CD4-positive, alpha-beta T cell (primary cell): ENCODE measurements around the gene ESRRG. TPM values are rescaled to one million over a fixed set of nuclear protein-coding genes. Genes with fewer than 3 reads are reported as not detected.

Source experiments
- ATAC-seq: fragments of 200-7000 bp; cut with Tn5 transposase; one replicate; pipeline ENCODE4 v1.10.0; 2022; ENCODE audit warnings: mild to moderate bottlenecking; ENCODE audit not compliant: poor library complexity
- CTCF ChIA-PET: fragments of 350-600 bp; sonication (Branson Sonifier 250); formaldehyde crosslinking; loops from one replicate; lab custom pipeline; 2021; ENCODE audit warnings: antibody characterized with exemption, inconsistent platforms; lab: Charles Lee
- POLR2A ChIA-PET: fragments of 350-600 bp; sonication (Branson Sonifier 250); formaldehyde crosslinking; loops from one replicate; lab custom pipeline; 2021; ENCODE audit warnings: antibody characterized with exemption, inconsistent platforms; lab: Charles Lee
- DNase-seq, 14 experiments: peaks; one replicate each; pipeline ENCODE4 v3.0.0-alpha.2; 2013 to 2020; ENCODE audit warnings: mixed read lengths in 2 of 14
- H3K27ac ChIP-seq, 2 donors: one replicate each; pipeline versions ENCODE4 v1.5.1 to v1.7.0; 2013; ENCODE audit warnings: low read length in 2 of 2, low read depth in 1 of 2, mild to moderate bottlenecking in 1 of 2
- H3K27me3 ChIP-seq, 2 experiments: 1 replicate in 1 of 2; 2 replicates in 1 of 2; pipeline versions ENCODE4 v1.6.1 to v1.7.0; 2013; ENCODE audit warnings: low read length in 2 of 2, control low read depth in 1 of 2, mild to moderate bottlenecking in 1 of 2, moderate library complexity in 1 of 2; ENCODE audit not compliant: insufficient read depth in 2 of 2, control insufficient read depth in 1 of 2
- H3K36me3 ChIP-seq: one replicate; pipeline ENCODE4 v1.6.1; 2013; ENCODE audit warnings: low read length, control low read depth; ENCODE audit not compliant: insufficient read depth
- H3K4me1 ChIP-seq: one replicate; pipeline ENCODE4 v1.6.1; 2013; ENCODE audit warnings: low read length, control low read depth; ENCODE audit not compliant: insufficient read depth
- H3K4me3 ChIP-seq: one replicate; pipeline ENCODE4 v1.5.1; 2013; ENCODE audit warnings: mild to moderate bottlenecking, low read length, moderate library complexity
- H3K9me3 ChIP-seq, 2 experiments: 1 replicate in 1 of 2; 2 replicates in 1 of 2; pipeline versions ENCODE4 v1.6.1 to v1.7.0; 2013; ENCODE audit warnings: low read length in 2 of 2, mild to moderate bottlenecking in 2 of 2, control low read depth in 1 of 2, moderate library complexity in 1 of 2; ENCODE audit not compliant: control insufficient read depth in 1 of 2, insufficient read depth in 1 of 2
- H3K27ac Mint-ChIP-seq: one replicate; pipeline ENCODE4 v1.8.0; 2020; ENCODE audit warnings: mixed read lengths
- H3K27me3 Mint-ChIP-seq: one replicate; pipeline ENCODE4 v1.8.0; 2021; ENCODE audit warnings: mixed read lengths
- H3K36me3 Mint-ChIP-seq: one replicate; pipeline ENCODE4 v1.8.0; 2021; ENCODE audit warnings: low read depth, mixed read lengths
- H3K4me1 Mint-ChIP-seq: one replicate; pipeline ENCODE4 v1.8.0; 2021; ENCODE audit warnings: low read depth, mixed read lengths
- H3K4me3 Mint-ChIP-seq: one replicate; pipeline ENCODE4 v1.8.0; 2020; ENCODE audit warnings: mild to moderate bottlenecking, mixed read lengths
- H3K9me3 Mint-ChIP-seq: one replicate; pipeline ENCODE4 v1.8.0; 2020; ENCODE audit warnings: mixed read lengths
- intact Hi-C, 2 experiments: fragments of 100-400 bp; cut with DNase I in 1 of 2; cut with micrococcal nuclease in 1 of 2; formaldehyde crosslinking; loops; one replicate each; pipeline versions ENCODE4 v1.15.1 to v1.9.0; 2023 to 2025; cut with DNase I, micrococcal nuclease
- total RNA-seq, 174 experiments: library from RNA in 2 of 174; stranded (reverse) in 2 of 174; gene quantifications; one replicate each; pipeline ENCODE4 v1.2.3 and lab custom pipeline; 2021 to 2026
- TF ChIP-seq, protein P1 (sequence below): fragments of 200-600 bp; IDR thresholded peaks from one replicate; pipeline ENCODE4 v1.8.0; 2022; ENCODE audit warnings: antibody characterized with exemption, mild to moderate bottlenecking

The ESRRG gene
- total RNA-seq, 2 experiments from 2014 or later, result not detected

DNA sequence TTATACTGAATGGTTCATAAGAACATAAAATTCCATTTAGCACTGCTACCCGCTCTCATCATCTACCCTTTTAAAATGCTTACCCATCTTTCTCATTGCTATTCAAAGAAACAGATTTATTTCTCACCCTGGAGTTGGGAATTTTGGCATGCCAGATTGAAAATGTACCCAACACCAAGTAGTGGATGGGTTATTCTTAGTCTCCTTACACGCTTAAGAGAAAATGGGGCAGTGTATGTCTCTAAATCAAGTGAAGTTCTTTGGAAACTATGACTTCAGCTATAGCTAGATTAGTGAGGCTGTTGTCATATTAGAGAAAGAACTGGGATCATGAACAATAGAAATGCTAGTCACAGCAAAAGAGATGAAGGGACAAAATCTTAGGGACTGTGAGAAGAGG lies 27.7 kb upstream of the ESRRG start:
- no peak for DNase-seq
- H3K4me3 Mint-ChIP-seq, result no peak overlapping the region
- no peaks in the 10 kb centered on the region for H3K36me3 Mint-ChIP-seq
- H3K27ac Mint-ChIP-seq, result no peak overlapping the region
- H3K9me3 Mint-ChIP-seq, result no peaks in the 10 kb centered on the region
- intact Hi-C loops, result no loop called here
- no peak overlapping the region for H3K4me3 ChIP-seq
- H3K9me3 ChIP-seq, result no peaks in the 10 kb centered on the region
- CTCF ChIA-PET, result no interaction called here
- TF ChIP-seq, protein P1, sequence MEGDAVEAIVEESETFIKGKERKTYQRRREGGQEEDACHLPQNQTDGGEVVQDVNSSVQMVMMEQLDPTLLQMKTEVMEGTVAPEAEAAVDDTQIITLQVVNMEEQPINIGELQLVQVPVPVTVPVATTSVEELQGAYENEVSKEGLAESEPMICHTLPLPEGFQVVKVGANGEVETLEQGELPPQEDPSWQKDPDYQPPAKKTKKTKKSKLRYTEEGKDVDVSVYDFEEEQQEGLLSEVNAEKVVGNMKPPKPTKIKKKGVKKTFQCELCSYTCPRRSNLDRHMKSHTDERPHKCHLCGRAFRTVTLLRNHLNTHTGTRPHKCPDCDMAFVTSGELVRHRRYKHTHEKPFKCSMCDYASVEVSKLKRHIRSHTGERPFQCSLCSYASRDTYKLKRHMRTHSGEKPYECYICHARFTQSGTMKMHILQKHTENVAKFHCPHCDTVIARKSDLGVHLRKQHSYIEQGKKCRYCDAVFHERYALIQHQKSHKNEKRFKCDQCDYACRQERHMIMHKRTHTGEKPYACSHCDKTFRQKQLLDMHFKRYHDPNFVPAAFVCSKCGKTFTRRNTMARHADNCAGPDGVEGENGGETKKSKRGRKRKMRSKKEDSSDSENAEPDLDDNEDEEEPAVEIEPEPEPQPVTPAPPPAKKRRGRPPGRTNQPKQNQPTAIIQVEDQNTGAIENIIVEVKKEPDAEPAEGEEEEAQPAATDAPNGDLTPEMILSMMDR, result no peak
- no peaks in the 10 kb centered on the region for H3K4me1 ChIP-seq
- ATAC-seq, result no peak
- H3K27ac ChIP-seq, result no peak overlapping the region
- no peaks in the 10 kb centered on the region for H3K27me3 Mint-ChIP-seq
- no peaks in the 10 kb centered on the region for H3K27me3 ChIP-seq
- no peaks in the 10 kb centered on the region for H3K36me3 ChIP-seq
- POLR2A ChIA-PET, result no interaction called here
- H3K4me1 Mint-ChIP-seq, result no peaks in the 10 kb centered on the region

DNA sequence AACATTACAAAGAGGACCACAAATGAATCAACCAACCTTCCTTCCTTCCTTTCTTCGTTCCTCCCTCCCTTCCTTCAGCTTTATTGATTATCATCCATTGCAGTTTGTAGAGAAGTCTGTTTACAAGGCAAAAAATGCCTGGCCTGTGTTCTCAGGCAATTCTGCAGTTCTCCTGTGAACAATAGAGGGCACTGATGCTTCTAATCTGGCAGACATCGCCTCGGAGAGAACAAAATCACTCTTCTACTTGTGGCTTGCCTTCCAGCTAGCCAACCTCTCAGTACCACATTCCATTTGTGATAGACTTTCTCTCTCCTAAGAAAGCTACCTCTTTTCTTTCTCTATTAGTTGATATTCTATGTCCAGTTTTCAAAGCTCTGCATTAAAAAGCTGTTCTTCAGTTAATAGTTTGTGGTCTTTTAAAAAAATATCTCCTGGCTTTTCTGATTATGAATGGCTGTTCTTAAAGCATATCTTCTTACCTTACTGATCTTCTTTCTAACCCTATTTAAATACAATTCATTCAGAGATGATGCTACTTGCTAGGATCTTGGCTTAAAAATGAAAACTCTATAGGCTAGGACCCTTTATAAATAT lies 26.9 kb upstream of the ESRRG start:
- no peaks in the 10 kb centered on the region for H3K36me3 Mint-ChIP-seq

DNA sequence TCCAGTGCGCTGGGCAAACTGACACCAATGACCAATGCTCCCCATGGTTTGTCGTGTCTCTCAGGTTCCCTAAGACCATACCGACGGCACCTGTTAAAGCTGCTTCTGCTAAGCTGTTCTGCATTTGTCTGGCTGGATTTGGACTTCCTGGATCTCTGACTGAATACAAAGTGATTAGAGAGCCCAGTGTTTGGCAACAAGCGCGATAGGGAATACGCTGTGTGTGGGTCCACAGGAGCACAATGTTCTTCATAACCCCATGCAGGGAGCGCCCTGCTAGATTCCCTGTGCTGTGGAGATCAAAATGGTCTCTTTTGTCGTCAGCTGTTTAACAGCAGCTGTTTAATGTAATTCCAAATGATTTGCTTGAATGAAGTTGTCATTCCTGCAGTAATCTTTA lies 26.0 kb upstream of the ESRRG start:
- intact Hi-C loops, result no loop called here
- DNase-seq, result no peak
- no peak overlapping the region for H3K4me3 Mint-ChIP-seq
- H3K27me3 ChIP-seq, result no peaks in the 10 kb centered on the region
- H3K4me3 ChIP-seq, result no peak overlapping the region
- no peaks in the 10 kb centered on the region for H3K4me1 Mint-ChIP-seq
- H3K36me3 ChIP-seq, result no peaks in the 10 kb centered on the region
- no peak for ATAC-seq
- no peaks in the 10 kb centered on the region for H3K4me1 ChIP-seq
- H3K9me3 ChIP-seq, result peaks cover 0 to 5% of the 10 kb centered on the region in 2 experiments
- no peaks in the 10 kb centered on the region for H3K9me3 Mint-ChIP-seq
- H3K27me3 Mint-ChIP-seq, result no peaks in the 10 kb centered on the region
- no peaks in the 10 kb centered on the region for H3K36me3 Mint-ChIP-seq
- TF ChIP-seq, protein P1, result no peak
- no peak overlapping the region for H3K27ac Mint-ChIP-seq
- ChIA-PET POLR2A (no interaction called here), CTCF (no interaction called here)
- no peak overlapping the region for H3K27ac ChIP-seq

More for the DNA sequence above, 26.9 kb upstream of the ESRRG start:
- H3K9me3 Mint-ChIP-seq, result no peaks in the 10 kb centered on the region
- ATAC-seq, result no peak
- H3K27me3 Mint-ChIP-seq, result no peaks in the 10 kb centered on the region
- H3K27ac Mint-ChIP-seq, result no peak overlapping the region
- Histone ChIP-seq H3K27me3 (no peaks in the 10 kb centered on the region), H3K27ac (no peak overlapping the region), H3K4me3 (no peak overlapping the region), H3K4me1 (no peaks in the 10 kb centered on the region), H3K36me3 (no peaks in the 10 kb centered on the region), H3K9me3 (peaks cover 0 to 3% of the 10 kb centered on the region in 2 experiments)
- TF ChIP-seq, protein P1, result no peak
- ChIA-PET CTCF (no interaction called here), POLR2A (no interaction called here)
- intact Hi-C loops, result no loop called here
- DNase-seq, result no peak
- no peaks in the 10 kb centered on the region for H3K4me1 Mint-ChIP-seq
- no peak overlapping the region for H3K4me3 Mint-ChIP-seq
